Activated CD8-positive, alpha-beta memory T cell treated with anti-CD3 and anti-CD28 coated beads, Interleukin-2, amount 10 ng/mL, durations not matched to agents 7 days and 5 days (primary cell): Measurements from ENCODE around the gene AIFM3. TPM values are rescaled to one million over a fixed set of nuclear protein-coding genes. Genes with fewer than 3 reads are reported as not detected.
"Not testable (repeated sequence)": the region's sequence is repeated elsewhere in the genome, so short reads cannot be mapped to it uniquely, and the experiment has no call there.

ENCODE experiments used
- ATAC-seq: fragments of 150-1000 bp; cut with Tn5 transposase; one replicate; pipeline ENCODE4 v1.10.0; 2021; ENCODE audit warnings: moderate library complexity
- CTCF ChIA-PET: fragments of 350-600 bp; sonication (Branson Sonifier 250); formaldehyde crosslinking; loops from one replicate; lab custom pipeline; 2021; ENCODE audit warnings: antibody characterized with exemption; lab: Charles Lee
- DNase-seq: peaks from one replicate; pipeline ENCODE4 v3.0.0-alpha.2; 2020
- H3K27ac Mint-ChIP-seq: one replicate; pipeline ENCODE4 v1.8.0; 2021; ENCODE audit warnings: mild to moderate bottlenecking, mixed read lengths
- H3K27me3 Mint-ChIP-seq: one replicate; pipeline ENCODE4 v1.8.0; 2021; ENCODE audit warnings: mixed read lengths
- H3K36me3 Mint-ChIP-seq: one replicate; pipeline ENCODE4 v1.8.0; 2021; ENCODE audit warnings: mild to moderate bottlenecking, mixed read lengths
- H3K4me1 Mint-ChIP-seq: one replicate; pipeline ENCODE4 v1.8.0; 2021; ENCODE audit warnings: mixed read lengths
- H3K4me3 Mint-ChIP-seq: one replicate; pipeline ENCODE4 v1.8.0; 2021; ENCODE audit warnings: mild to moderate bottlenecking, moderate library complexity, mixed read lengths
- H3K9me3 Mint-ChIP-seq: one replicate; pipeline ENCODE4 v1.8.0; 2022; ENCODE audit warnings: low read depth, mixed read lengths
- total RNA-seq, 2 experiments: library from RNA; stranded (reverse); gene quantifications; one replicate each; pipeline ENCODE4 v1.2.3, GENCODE V29; 2021

AIFM3 gene
- total RNA-seq, 2 experiments from 2014 or later, result 0.66 to 0.67 TPM

DNA sequence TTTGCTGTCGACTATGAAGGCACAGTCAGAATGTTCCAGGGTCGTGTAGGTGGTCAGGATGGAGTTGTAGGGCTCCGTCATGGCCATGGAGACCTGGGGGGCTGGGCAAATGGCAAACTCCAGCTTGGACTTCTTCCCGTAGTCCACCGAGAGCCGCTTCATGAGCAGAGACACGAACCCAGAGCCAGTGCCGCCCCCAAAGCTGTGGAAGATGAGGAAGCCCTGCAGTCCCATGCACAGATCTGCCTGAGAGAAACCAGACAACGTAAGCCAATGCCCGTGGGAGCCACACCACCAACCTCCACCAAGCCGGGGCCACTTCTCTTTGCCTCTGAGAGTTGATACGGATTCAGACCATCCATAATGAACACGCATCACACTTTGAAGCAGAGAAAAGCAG lies 42.2 kb downstream of the AIFM3 start:
- not testable (repeated sequence) for H3K27ac Mint-ChIP-seq, H3K36me3 Mint-ChIP-seq
- CTCF ChIA-PET, result interaction anchor here (0.6 kb wide), 1 partner anchor 8 kb away, joined by 3 read pairs; no protein-coding TSS in a partner anchor

DNA sequence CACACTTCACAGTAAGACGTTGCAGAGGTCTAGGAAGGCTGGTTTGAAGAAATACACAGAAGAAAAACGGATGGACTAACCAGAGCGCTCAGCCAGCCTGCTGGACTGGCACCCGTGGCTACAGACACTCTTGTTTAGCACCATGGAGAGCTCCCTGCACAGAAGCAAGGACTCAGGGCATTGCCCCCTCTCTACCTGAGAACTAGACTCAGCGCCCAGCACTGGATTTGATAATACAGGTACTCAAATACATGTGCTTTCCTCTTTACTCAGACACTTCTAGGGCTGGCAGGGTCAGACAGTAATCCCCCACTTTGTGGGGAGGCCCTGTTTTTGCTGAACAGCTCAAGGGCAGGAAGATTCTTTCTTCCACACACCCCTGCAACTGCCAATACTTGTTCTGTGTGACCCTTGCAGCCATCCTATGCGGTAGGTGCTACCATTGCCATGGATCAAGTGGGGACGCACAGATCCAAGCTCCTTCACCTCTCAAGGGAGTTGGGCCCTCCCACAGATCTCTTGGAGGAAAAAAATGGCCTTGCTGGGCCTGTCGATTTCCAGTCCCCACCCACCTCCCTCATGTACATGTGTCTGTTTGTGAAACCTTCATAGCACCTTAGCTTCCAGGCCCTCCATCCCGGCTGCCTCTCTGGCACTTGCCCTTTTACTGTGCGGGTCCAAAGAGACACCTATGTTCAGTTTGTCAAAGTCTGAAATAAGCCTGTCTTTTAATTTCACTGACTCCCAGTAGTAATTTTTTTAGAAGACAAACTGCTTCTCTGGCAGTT lies 42.8 kb downstream of the AIFM3 start:
- Mint-ChIP-seq H3K4me3 (no peak overlapping the region), H3K36me3 (no peaks in the 10 kb centered on the region), H3K27me3 (no peaks in the 10 kb centered on the region), H3K27ac (no peak overlapping the region), H3K9me3 (no peaks in the 10 kb centered on the region), H3K4me1 (peaks cover 11% of the 10 kb centered on the region)
- peak; percentile 58 for DNase-seq
- CTCF ChIA-PET, result interaction anchor here (0.6 kb wide), 1 partner anchor 9 kb away, joined by 3 read pairs; no protein-coding TSS in a partner anchor
- ATAC-seq, result no peak

More for the DNA sequence above, 42.2 kb downstream of the AIFM3 start:
- H3K4me3 Mint-ChIP-seq, DNase-seq, H3K4me1 Mint-ChIP-seq, H3K27me3 Mint-ChIP-seq, ATAC-seq, H3K9me3 Mint-ChIP-seq: not testable (repeated sequence)

DNA sequence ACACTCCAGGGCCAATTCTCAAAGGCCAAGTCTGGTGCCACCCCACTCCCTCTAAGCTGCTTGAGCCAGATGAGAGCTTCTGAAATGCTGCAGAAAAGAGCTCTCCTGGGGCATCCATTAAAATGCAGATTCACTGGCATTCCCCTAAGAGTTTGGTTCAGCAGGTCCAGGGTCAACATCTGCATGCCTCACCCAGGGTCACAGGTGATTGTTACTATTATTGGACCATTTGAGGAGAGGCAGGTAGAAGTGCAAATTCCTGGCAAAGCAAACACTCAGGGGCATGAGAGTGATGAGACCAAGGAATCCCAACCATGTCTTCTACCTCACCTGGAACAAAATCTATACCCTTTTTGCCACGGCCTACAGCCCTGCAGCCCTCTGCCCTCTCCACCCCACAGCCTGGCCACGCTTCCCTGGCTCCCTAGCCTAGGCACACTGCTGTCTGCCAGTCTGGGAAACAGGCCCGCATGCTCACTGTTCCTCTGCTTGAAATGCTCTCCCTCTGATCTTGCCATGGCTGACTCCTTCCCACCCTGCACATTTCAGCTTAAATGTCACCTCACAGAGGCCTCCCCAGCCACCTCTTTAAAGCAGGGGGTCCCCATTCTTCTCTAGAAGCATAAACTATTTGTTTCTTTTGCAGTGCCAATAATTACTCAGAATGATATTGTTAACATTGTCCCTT lies 43.5 kb downstream of the AIFM3 start:
- DNase-seq, result no peak
- no peaks in the 10 kb centered on the region for H3K9me3 Mint-ChIP-seq
- no peaks in the 10 kb centered on the region for H3K27me3 Mint-ChIP-seq
- no peak overlapping the region for H3K4me3 Mint-ChIP-seq
- H3K4me1 Mint-ChIP-seq, result peaks cover 16% of the 10 kb centered on the region
- no peak overlapping the region for H3K27ac Mint-ChIP-seq
- ATAC-seq, result no peak
- no peaks in the 10 kb centered on the region for H3K36me3 Mint-ChIP-seq
- CTCF ChIA-PET, result no interaction called here

DNA sequence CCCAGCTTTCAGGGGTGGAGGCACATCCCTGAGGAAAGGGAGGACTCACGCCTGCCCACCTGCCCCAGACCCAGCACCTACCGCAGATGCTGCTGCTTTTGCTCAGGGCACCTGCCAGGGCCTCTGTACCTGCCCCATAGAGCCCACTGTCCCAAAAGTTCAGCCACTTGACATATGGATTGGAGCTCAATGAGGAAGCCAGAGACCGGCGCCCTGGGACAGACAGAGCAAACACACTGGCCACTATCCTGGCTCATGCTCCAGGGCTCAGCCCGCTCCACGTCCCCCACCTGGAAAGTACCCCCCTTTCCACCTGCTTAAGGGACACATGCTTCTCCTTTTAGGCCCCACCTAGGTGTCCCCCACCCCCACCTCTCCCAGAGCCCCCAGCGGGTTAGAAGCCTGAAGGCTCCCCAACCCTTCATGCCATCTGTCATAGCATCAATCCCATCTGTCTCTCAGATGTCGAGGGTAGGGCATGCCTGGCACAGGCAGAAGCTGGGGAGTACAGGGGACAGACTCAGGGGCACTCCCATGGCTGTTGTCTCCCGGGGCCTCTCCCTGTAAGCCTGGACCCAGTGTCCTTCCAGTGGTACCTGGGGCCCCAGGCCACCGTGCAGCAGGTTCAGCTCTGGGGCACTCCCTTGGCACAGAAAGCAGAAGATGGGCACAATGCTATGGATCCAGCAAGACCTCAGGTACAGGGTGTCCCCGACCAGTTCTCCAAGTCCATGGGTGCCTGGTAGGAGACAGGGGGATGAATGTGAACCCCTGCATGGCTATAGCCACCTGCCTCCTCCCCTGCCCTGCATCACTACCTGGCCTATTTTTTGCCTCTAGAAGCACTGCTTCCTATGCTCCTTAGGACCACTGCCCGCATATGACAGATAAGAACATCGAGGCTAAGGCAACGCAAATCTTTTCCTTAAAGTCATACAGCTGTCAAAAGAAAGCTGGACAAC lies 45.7 kb downstream of the AIFM3 start:
- no peaks in the 10 kb centered on the region for H3K9me3 Mint-ChIP-seq
- no peak overlapping the region for H3K4me3 Mint-ChIP-seq
- ATAC-seq, result no peak
- H3K36me3 Mint-ChIP-seq, result no peaks in the 10 kb centered on the region
- H3K27me3 Mint-ChIP-seq, result peaks cover 2% of the 10 kb centered on the region
- peaks cover 16% of the 10 kb centered on the region for H3K4me1 Mint-ChIP-seq
- CTCF ChIA-PET, result interaction anchor here (2.1 kb wide), 1 partner anchor 10 kb away, joined by 10 read pairs; the partner anchor contains the start of gene THAP7
- no peak for DNase-seq
- no peak overlapping the region for H3K27ac Mint-ChIP-seq

DNA sequence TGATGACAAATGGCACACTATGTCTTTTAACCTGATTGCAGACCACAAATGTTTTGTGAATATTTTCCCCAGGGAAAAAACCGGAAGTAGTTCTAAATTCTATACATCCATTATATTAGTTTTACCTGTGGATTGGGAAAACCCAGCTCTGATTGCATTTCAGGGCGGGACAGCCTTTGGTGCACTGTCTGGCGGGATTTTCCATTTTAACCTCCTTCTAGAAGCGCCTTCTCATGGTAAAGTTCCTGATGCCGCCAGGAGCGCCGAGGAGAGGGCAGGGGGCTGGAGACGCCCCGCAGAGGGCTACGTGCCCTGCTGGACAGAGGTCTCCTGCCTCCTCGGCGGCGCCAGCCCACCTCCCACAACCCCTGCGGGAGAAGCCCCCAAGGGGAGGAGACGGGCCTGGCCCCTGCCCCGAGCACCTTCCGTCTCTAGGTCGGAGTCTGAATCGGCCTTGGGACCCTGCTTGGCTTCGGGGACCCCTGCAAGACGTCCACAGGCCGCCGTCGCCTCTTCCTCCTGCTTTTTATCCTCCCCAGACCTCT lies 46.7 kb downstream of the AIFM3 start:
- Mint-ChIP-seq H3K9me3 (no peaks in the 10 kb centered on the region), H3K4me3 (peak overlapping the region; percentile 72), H3K27ac (peak overlapping the region; percentile 16), H3K27me3 (peaks cover 2% of the 10 kb centered on the region), H3K4me1 (peaks cover 16% of the 10 kb centered on the region), H3K36me3 (no peaks in the 10 kb centered on the region)
- CTCF ChIA-PET, result interaction anchor here (2.1 kb wide), 1 partner anchor 11 kb away, joined by 10 read pairs; the partner anchor contains the start of gene THAP7
- no peak for DNase-seq
- no peak for ATAC-seq

DNA sequence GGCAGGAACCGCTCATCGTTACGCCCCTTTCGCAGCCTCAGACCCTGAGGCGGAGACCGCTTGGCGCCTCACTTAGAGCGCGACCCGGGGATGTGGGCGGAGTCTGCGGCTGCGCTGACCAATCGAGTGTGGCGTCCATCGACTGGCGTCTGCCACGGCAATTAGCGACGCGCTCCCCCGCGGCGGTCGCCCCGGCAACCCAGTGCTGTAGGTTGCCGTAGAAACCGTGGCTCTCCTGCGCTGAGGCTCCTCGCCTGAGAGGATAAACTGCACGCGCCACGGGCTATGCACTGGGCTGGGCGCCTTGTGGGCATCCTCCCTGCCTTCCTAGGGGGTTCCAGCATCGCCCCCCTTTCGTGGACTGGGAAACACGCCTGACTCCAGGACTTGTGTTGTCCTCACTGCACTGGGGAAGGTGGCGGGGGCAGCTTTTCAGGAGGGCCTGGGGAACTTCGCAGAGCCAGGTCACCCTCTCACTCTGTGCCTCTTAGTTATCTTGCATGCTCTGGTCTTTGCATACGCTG lies 47.2 kb downstream of the AIFM3 start:
- Mint-ChIP-seq H3K36me3 (no peaks in the 10 kb centered on the region), H3K4me1 (peaks cover 16% of the 10 kb centered on the region), H3K9me3 (no peaks in the 10 kb centered on the region), H3K27me3 (peaks cover 2% of the 10 kb centered on the region), H3K4me3 (peak overlapping the region; percentile 72), H3K27ac (peak overlapping the region; percentile 35)
- ATAC-seq, result peak; percentile 94
- DNase-seq, result peak; percentile 94
- CTCF ChIA-PET, result interaction anchor here (0.9 to 2.1 kb wide), 2 partner anchors 11 kb away, joined by 3 to 10 read pairs; partner anchors contain the start of gene THAP7

DNA sequence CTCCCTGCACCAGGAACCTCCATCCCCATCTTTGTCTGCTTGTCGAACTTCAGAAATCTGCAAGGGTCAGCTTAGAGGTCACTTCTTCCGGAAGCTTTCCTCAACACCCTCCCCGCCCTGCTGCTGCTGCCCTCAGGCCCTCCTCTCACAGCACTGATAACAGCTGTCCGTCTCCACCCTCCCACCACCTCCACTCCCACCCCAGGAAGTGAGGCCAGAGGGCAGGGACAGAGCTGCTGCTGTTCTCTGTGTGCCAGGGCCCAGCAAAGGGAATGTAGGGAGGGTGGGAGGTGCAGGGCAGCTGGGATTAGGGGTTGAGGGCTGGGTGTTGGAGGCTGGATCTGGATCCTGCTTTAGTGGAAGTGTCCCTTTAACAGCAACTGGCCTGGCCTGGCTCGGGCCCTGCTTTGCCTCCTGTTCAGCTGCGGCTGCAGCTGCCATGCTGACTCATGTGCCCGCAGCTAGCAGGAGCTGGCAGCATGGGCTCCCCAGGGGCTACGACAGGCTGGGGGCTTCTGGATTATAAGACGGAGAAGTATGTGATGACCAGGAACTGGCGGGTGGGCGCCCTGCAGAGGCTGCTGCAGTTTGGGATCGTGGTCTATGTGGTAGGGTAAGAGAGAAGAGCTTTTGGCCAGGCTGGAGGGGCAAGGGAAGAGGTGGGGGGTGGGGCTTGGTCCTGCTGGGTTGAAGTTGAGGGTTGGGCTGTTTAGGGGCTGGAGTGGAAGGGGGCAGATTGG lies 47.8 kb downstream of the AIFM3 start, which contains the start of gene P2RX6:
Gene P2RX6, plus strand, starts transcription at position 440 of the 740 bp plus-strand sequence. Its CDS starts 10 bp downstream, at position 450.
- Mint-ChIP-seq H3K4me3 (peak within 1 kb of the TSS; percentile 72), H3K9me3 (no peaks in the 10 kb centered on the region), H3K27ac (peak within 1 kb of the TSS; percentile 35), H3K36me3 (no peaks in the 10 kb centered on the region), H3K27me3 (peaks cover 2% of the 10 kb centered on the region), H3K4me1 (peaks cover 16% of the 10 kb centered on the region)
- CTCF ChIA-PET, result interaction anchor here (0.9 to 2.1 kb wide), 2 partner anchors 10 to 12 kb away, joined by 3 to 10 read pairs; partner anchors contain the start of gene THAP7
- ATAC-seq, result no peak
- no peak for DNase-seq

DNA sequence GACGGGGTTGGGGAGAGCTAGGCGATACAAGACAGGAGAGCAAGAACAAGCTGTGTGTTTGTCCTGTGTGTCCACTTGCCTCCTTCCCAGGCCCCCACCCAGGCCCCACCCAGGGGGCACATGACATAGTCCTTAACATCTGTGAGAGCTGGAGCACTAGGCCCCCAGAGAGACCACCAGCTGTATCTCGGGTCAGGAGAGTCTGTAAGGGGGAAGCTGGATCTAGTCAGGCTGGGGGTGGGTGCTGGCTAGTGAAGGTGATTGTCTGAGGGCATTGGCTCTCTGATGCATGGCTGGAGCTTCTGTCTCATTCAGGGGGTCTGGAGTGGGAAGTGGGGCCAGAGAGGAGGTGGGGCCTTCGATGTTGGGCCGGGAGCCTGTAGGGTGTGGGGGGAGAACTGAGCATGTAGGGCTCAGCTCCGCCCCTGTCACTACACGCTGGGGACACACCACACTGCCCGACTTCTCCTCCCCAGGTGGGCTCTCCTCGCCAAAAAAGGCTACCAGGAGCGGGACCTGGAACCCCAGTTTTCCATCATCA lies 48.5 kb downstream of the AIFM3 start:
- H3K9me3 Mint-ChIP-seq, result no peaks in the 10 kb centered on the region
- H3K27ac Mint-ChIP-seq, result no peak overlapping the region
- peaks cover 6% of the 10 kb centered on the region for H3K27me3 Mint-ChIP-seq
- DNase-seq (no peak), ATAC-seq (no peak)
- CTCF ChIA-PET, result interaction anchor here (0.8 kb wide), 1 partner anchor 9 kb away, joined by 5 read pairs; no protein-coding TSS in a partner anchor
- H3K4me3 Mint-ChIP-seq, result no peak overlapping the region
- H3K4me1 Mint-ChIP-seq, result peaks cover 16% of the 10 kb centered on the region
- H3K36me3 Mint-ChIP-seq, result no peaks in the 10 kb centered on the region

DNA sequence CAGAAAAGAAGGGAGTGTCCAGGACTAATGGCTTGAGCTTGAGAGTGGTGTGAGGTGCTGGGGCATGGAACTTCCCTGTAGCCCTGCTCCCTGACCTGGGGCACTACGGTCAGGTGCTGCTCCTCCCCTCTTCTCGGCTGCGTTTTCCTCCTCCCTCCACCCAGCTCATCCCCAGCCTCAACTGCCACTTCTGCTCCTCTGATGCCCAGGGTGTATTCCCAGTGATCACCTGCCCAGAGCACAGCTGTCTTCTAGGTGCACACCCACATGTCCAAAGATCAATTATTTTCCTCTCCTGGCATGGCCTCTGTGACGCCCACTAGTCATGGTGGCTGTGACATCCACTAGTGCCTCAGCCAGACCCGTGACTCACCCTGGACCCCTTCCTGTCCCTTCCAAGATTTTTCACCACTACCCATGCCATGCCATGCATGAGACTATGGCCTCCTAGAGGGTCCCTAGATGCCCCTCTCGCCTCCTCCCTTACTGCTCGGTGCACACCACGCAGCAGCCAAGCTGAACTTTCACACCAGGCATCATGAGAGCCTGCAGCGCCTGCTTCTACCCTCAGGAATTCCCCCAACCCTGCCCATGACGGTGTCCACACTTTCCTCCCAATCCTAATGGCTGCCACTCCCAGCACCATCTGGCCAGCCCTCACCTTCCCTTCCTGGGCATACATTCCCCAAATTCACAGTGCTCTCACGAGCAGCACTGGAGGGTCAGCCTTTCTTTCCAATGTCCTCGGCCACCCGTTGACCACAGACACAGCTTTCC lies 49.8 kb downstream of the AIFM3 start:
- Mint-ChIP-seq H3K4me1 (peaks cover 16% of the 10 kb centered on the region), H3K27ac (no peak overlapping the region), H3K27me3 (peaks cover 6% of the 10 kb centered on the region), H3K9me3 (no peaks in the 10 kb centered on the region), H3K4me3 (no peak overlapping the region), H3K36me3 (no peaks in the 10 kb centered on the region)
- ATAC-seq, result no peak
- CTCF ChIA-PET, result interaction anchor here (0.8 to 5.0 kb wide), 2 partner anchors 8 to 14 kb away, joined by 5 to 22 read pairs; partner anchors contain the start of gene THAP7
- no peak for DNase-seq

DNA sequence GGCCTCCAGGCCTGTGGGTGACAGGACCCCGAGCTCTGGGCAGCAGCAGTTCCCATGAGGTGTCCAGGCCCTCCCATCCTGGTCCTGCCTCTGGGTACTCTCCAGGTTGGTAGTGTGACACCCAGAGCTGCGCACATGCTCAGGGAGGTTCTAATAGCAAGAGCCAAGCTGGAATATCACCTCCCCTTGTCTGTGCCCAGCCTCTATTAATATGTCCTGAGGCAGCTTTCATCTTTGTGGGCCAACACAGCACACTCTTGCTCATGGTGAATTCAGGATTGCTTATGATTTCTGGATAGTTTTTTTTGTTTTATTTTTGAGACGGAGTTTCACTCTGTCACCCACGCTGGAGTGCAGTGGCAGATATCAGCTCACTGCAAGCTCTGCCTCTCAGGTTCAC lies 51.3 kb downstream of the AIFM3 start:
- no peaks in the 10 kb centered on the region for H3K9me3 Mint-ChIP-seq
- H3K4me1 Mint-ChIP-seq, result peaks cover 16% of the 10 kb centered on the region
- no peaks in the 10 kb centered on the region for H3K36me3 Mint-ChIP-seq
- no peak overlapping the region for H3K4me3 Mint-ChIP-seq
- DNase-seq, result no peak
- H3K27me3 Mint-ChIP-seq, result peaks cover 6% of the 10 kb centered on the region
- H3K27ac Mint-ChIP-seq, result no peak overlapping the region
- CTCF ChIA-PET, result interaction anchor here (1.4 to 5.0 kb wide), 2 partner anchors 15 to 57 kb away, joined by 4 to 22 read pairs; partner anchors contain the start of gene THAP7
- no peak for ATAC-seq
